CD4-positive, alpha-beta T cell treated with Interleukin-6 for 4 hours (primary cell): ENCODE measurements around the gene CFAP20.

Experiments used
- DNase-seq: peaks from one replicate; pipeline ENCODE4 v3.0.0-alpha.2; 2020; ENCODE audit warnings: mixed read lengths

The CFAP20 gene

GRCh38 chr16:58123896-58124600 lies 5.1 kb downstream of the CFAP20 start:
- DNase-seq = no peak

- DNase-seq = no peak
Observed at GRCh38 chr16:58121132-58121531, 8.0 kb downstream of the CFAP20 start.

- DNase-seq = no peak
Observed at GRCh38 chr16:58120234-58120633, 8.9 kb downstream of the CFAP20 start.

- DNase-seq = no peak
Observed at GRCh38 chr16:58119509-58119845, 9.7 kb downstream of the CFAP20 start.

GRCh38 chr16:58118801-58119508 lies 10.2 kb downstream of the CFAP20 start:
- no peak for DNase-seq

GRCh38 chr16:58116529-58116928 lies 12.7 kb downstream of the CFAP20 start:
- DNase-seq = no peak

GRCh38 chr16:58116081-58116480 lies 13.1 kb downstream of the CFAP20 start:
- DNase-seq = no peak

- no peak for DNase-seq
Observed at GRCh38 chr16:58114827-58115825, 14.1 kb downstream of the CFAP20 start.

GRCh38 chr16:58111302-58111627 lies 17.9 kb downstream of the CFAP20 start:
- DNase-seq = no peak

GRCh38 chr16:58110571-58111301 lies 18.4 kb downstream of the CFAP20 start:
- no peak for DNase-seq

- no peak for DNase-seq
Observed at GRCh38 chr16:58109881-58110280, 19.3 kb downstream of the CFAP20 start.

- DNase-seq = no peak
Observed at GRCh38 chr16:58109330-58109729, 19.9 kb downstream of the CFAP20 start.

GRCh38 chr16:58107709-58108108 lies 21.5 kb downstream of the CFAP20 start:
- DNase-seq = no peak

GRCh38 chr16:58107228-58107627 lies 22.0 kb downstream of the CFAP20 start:
- DNase-seq = no peak

GRCh38 chr16:58105631-58106030 lies 23.6 kb downstream of the CFAP20 start:
- no peak for DNase-seq

- DNase-seq = no peak
Observed at GRCh38 chr16:58102665-58103392, 26.4 kb downstream of the CFAP20 start.

GRCh38 chr16:58099956-58100300 lies 29.3 kb downstream of the CFAP20 start:
- no peak for DNase-seq

GRCh38 chr16:58099097-58099955 lies 29.9 kb downstream of the CFAP20 start:
- no peak for DNase-seq

- DNase-seq = no peak
Observed at GRCh38 chr16:58098207-58099096, 30.7 kb downstream of the CFAP20 start.

- no peak for DNase-seq
Observed at GRCh38 chr16:58096249-58096648, 32.9 kb downstream of the CFAP20 start.
